ENCODE data around the gene OR2A5.

- TF ChIP-seq CTCF (IDR thresholded peaks at IDR 0.05) (no peak), EZH2 (IDR thresholded peaks at IDR 0.05; ENCODE audit: borderline replicate concordance, insufficient read depth, low read depth, low read length, poor library complexity, severe bottlenecking) (no peak)
Measured at GRCh38 chr7:144018065-144018464, 30.7 kb upstream of the OR2A5 start.
